ENCODE results near the gene ERFL.
"Not testable (repeated sequence)": the region's sequence is repeated elsewhere in the genome, so short reads cannot be mapped to it uniquely, and the experiment has no call there.

ERFL gene

DNA sequence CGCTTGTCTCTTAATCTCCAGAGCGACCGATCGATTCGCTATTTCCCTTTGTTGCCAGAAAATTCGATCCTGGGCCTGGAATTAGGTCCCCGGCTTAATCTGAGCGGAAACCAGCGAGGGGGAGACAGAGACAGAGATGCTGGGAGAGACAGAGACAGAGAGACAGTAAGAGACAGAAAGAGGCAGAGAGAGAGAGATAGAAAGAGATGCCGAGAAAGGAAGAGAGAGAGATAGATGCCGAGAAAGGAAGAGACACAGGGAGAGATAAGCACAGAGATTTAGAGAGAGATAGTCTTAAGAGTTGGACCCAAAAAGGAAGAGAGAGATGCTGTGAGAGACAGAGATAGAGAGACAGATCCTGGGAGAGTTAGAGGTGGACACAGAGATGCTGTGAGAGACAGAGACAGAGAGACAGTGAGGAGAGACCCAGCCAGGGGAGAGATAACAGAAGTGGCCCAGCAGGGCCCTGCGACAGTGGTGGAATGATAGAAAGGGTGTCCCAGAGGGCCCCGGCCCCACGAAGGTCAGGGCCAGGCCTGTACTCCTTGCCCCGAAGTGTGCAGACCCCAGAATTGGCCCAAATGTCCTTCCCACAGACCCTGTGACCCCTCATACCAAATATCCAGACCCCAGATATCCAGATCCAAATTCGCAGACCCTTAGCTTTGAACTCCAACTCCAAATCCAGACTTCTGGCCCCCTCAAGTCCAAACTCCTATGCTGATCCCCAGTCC is 1.3 kb downstream of the ERFL start:
- no peak for DNase-seq (ENCODE audit: low spot score)

GRCh38 chr19:41926028-41926762 is 2.1 kb downstream of the ERFL start:
- no peak for DNase-seq (ENCODE audit: low spot score)

GRCh38 chr19:41925208-41926003 is 2.8 kb downstream of the ERFL start:
- no peak for DNase-seq (ENCODE audit: low spot score)

- DNase-seq (ENCODE audit: low spot score) = no peak
These were observed 3.8 kb downstream of the ERFL start for GRCh38 chr19:41924151-41925145.

DNA sequence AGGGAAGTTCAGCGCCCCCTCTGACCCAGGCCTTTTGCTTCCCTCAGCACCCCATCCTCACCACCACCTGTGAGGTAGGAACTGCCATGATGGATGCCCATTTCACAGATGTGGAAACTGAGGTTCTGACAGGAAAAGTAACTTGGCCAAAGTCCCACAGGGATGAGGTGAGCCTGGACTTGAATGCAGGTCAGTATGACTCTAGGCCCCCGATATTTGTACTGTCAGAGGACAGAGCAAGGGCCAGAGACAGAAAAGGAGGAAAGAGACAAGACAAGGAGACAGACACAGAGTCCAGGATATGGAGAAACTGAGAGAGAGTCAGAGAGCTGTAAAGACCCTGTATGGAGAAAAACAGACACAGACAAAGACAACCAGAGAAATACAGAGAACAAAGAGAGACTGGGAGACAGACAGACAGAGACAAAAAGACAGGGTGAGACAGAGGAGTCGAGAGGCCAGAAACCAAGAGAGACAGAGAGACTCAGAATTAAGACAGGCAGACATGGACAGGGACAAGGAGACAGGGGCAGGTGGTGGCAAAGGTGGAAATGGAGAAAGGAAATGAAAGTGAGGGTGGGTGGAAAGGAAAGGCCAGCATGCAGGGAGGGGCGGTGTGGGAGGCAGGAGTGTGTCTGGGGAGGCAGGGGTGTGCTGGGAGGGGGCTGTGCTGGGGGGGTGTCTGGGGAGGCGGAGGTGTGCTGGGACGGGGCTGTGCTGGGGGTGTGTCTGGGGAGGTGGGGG is 5.0 kb downstream of the ERFL start:
- no peak for DNase-seq (ENCODE audit: low spot score)

DNA sequence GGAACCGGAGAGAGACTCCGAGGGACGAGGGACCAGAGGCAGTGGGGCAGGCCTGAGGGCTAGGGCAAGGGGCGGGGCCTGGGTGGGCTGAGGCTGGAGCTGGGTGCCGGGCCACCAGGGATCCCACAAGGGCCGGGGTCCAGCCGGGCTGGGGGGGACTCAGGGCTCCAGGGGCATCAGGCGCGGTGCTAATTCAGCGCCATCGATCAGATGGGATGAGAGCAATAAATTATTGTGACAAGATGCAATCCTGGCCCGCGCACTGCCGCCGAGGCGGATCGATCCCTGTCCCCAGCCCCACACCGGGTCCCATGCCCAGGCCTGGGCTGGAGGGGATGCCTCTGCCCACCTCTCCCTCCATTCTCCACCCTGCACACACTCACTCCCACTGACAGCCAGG is 5.7 kb downstream of the ERFL start:
- no peak for DNase-seq (ENCODE audit: low spot score)

DNA sequence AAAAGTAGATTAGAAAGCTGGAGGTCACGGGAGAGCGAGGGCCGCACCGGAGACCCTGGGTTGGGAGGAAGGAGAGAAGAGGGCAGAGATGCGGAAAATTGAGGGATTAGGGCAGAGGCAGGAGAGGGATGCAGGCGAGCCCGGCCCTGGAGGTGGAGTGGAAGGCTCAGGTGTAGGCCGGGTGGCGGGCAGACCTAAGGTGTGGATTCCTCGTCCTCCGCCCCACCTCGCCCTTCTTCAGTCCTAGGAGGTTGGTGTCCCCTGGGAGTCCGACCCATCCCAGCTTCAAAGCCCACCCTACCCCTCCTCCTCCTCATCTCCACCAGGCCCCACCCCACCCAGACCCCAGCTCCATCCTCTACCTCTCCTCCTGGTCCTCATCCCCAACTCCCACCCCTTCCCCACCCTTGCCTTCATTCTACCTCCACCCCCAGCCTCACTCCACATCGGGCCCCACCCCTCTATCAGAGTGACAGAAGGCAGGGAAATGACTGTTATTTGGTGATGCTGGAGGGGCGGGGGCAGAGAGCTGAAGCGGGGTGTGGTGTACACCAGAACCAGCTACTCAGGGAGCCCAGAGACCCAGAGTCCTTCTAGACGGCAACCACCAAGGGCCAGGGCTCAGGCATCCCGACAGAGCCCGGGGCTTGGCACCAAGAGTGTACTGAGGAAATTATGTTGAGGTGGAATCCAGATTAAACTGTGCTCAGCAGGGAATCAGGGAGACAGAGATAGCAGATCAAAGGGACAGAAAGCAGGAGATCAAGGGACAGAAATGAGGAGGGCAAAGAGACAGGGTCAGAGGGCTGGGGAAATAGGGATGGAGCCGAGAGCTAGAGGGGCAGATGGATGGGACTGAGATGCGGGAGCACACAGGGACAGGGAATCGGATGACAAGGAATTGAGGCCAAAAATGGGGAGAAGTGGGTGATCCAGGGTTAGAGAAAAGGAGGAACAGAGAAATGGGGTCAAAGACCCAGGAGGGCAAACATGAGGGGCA is 6.4 kb downstream of the ERFL start:
- DNase-seq (ENCODE audit: low spot score) = no peak

DNA sequence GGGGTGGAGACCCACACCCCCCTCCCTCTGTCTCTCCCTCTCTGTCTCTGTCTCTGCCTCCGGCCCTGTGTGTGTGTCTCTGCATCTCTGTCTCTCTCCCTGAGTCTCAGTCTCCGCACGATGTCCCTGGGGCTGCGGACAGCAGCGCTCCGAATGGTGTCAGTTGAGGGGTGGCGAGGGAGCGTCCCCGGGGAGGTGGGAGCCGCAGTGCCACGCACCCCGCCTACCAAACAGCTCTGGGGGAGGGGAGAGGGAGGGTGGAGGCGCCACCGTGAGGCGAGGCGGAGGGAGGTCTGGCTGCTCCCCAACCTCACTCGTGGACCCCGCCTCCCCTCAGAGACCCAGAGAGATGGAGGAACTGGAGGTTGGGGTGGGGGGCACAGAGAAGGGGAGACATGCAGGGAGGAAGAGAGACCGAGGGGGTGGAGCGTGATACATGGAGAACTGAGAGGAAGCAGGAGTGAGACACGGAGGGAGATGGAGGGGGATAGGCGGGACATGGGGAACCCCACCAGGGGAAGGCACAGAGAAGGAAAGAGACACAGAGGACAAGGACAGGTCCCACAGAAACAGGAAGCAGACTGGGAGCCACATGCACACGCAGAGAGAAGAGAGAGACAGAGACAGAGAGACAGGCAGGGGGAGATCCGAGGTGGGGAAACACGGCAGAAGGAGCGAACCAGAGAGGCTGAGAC is 7.2 kb downstream of the ERFL start:
- no peak for DNase-seq (ENCODE audit: low spot score)

DNA sequence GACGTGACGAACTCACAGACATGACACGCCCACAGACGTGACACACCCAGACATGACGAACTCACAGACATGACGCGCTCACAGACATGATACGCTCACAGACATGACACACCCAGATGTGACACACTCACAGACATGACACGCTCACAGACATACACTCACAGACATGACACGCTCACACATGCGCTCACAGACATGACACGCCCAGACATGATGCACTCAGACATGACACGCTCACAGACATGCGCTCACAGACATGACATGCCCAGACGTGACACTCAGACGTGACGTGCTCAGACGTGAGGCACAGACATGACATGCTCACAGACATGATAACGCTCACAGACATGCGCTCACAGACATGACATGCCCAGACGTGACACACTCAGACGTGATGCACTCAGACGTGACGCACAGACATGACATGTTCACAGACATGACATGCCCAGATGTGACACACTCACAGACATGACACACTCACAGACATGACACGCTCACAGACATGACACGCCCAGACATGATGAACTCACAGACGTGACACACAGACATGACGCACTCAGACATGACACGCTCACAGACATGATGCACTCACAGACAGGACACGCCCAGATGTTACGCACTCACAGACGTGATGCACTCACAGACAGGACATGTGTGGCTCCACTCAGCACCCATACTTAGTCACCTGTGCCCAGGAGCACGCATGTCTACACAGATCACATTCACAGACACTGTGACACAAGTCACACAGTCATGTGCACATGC is 8.1 kb downstream of the ERFL start:
- DNase-seq (ENCODE audit: low spot score) = no peak

GRCh38 chr19:41918653-41919244 is 9.5 kb downstream of the ERFL start:
- no peak for DNase-seq (ENCODE audit: low spot score)

GRCh38 chr19:41918095-41918494 is 10.2 kb downstream of the ERFL start:
- no peak for DNase-seq (ENCODE audit: low spot score)

DNA sequence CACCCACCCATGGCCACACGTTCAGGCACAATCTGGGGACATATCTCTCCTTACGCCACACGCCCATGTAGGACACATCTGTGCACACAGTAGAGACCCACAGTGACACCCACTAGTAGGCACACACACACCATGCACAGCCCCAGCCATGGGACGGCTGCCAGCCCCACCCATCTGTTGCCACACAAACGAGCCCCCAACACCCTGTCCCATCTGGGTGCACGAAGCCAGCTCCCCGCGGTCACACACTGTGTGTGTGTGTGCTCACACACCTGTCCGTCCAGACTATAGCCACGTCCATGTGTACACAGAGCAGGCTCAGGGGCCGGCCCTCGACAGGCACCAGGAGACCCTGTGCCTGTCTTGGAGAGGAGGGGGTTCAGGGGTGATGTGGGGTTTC is 10.6 kb downstream of the ERFL start:
- DNase-seq (ENCODE audit: low spot score) = no peak

GRCh38 chr19:41915776-41916414 is 12.4 kb downstream of the ERFL start:
- DNase-seq (ENCODE audit: low spot score) = no peak

- no peak for DNase-seq (ENCODE audit: low spot score)
These were observed 13.1 kb downstream of the ERFL start for GRCh38 chr19:41915021-41915775.

- DNase-seq (ENCODE audit: low spot score) = not testable (repeated sequence)
These were observed 13.8 kb downstream of the ERFL start for GRCh38 chr19:41914424-41914834.
